Measurements from ENCODE around the gene CCDC30. TPM values are rescaled to one million over a fixed set of nuclear protein-coding genes. Genes with fewer than 3 reads are reported as not detected.
A peak's percentile ranks its signal among the peaks of the same experiment; 100 is the strongest.

CCDC30 gene
- total RNA-seq, 4 donors from 2014 or later, result 0.38 to 2.2 (median 1.0) TPM

GRCh38 chr1:42657201-42657600, 194.1 kb downstream of the CCDC30 start:
- no peak for DNase-seq (ENCODE audit: low spot score in 2 of 2)
- intact Hi-C loops (cut with DNase I; ENCODE audit: low total_unique reads), result no loop called here
- WGBS, 2 donors, result 86 to 88% methylated on average over 5 of the region's 5 CpGs
- H3K4me3 ChIP-seq (ENCODE audit: low read depth, poor library complexity, severe bottlenecking), result no peak overlapping the region
- TF ChIP-seq CTCF (IDR thresholded peaks at IDR 0.05) (no peak), POLR2A (IDR thresholded peaks at IDR 0.05) (no peak)

GRCh38 chr1:42657981-42658876, 195.1 kb downstream of the CCDC30 start, which contains the start of gene PPIH:
PPIH (plus strand) TSS chr1:42658423; CDS start chr1:42658447, 24 bp downstream.
- intact Hi-C loops (cut with DNase I; ENCODE audit: low total_unique reads), result no loop called here
- WGBS, 2 donors, result 0 to 1% methylated on average over 43 to 53 of the region's 53 CpGs
- peak; percentile 94 to 99 for DNase-seq (ENCODE audit: low spot score in 2 of 2)
- TF ChIP-seq POLR2A (IDR thresholded peaks at IDR 0.05) (no peak), CTCF (IDR thresholded peaks at IDR 0.05) (peak in 1 of 3 donors; percentile 25)
- H3K4me3 ChIP-seq (ENCODE audit: low read depth, poor library complexity, severe bottlenecking), result peak within 1 kb of the TSS; percentile 65

- no peak for DNase-seq (ENCODE audit: low spot score in 2 of 2)
- TF ChIP-seq POLR2A (IDR thresholded peaks at IDR 0.05) (no peak), CTCF (IDR thresholded peaks at IDR 0.05) (no peak)
- 6 to 10% methylated on average over 11 to 20 of the region's 20 CpGs for WGBS, 2 donors
- intact Hi-C loops (cut with DNase I; ENCODE audit: low total_unique reads), result no loop called here
- peak overlapping the region; percentile 65 for H3K4me3 ChIP-seq (ENCODE audit: low read depth, poor library complexity, severe bottlenecking)
Measured at GRCh38 chr1:42658877-42659337, 195.8 kb downstream of the CCDC30 start.

GRCh38 chr1:42660907-42661500, 197.9 kb downstream of the CCDC30 start:
- DNase-seq (ENCODE audit: low spot score in 2 of 2), result no peak
- intact Hi-C loops (cut with DNase I; ENCODE audit: low total_unique reads), result no loop called here
- no peak overlapping the region for H3K4me3 ChIP-seq (ENCODE audit: low read depth, poor library complexity, severe bottlenecking)
- WGBS, 2 donors, result 92% methylated on average over 3 of the region's 3 CpGs
- TF ChIP-seq CTCF (IDR thresholded peaks at IDR 0.05), result no peak
- no peak for TF ChIP-seq POLR2A (IDR thresholded peaks at IDR 0.05)

- TF ChIP-seq POLR2A (IDR thresholded peaks at IDR 0.05) (no peak), CTCF (IDR thresholded peaks at IDR 0.05) (no peak)
- 86 to 94% methylated on average over 3 of the region's 3 CpGs for WGBS, 2 donors
- H3K4me3 ChIP-seq (ENCODE audit: low read depth, poor library complexity, severe bottlenecking), result no peak overlapping the region
- intact Hi-C loops (cut with DNase I; ENCODE audit: low total_unique reads), result no loop called here
- DNase-seq (ENCODE audit: low spot score in 2 of 2), result no peak
Measured at GRCh38 chr1:42669936-42670335, 206.8 kb downstream of the CCDC30 start.
